K562 (cell line): ENCODE data around the gene TSTD1.
"Not testable (repeated sequence)": the region's sequence is repeated elsewhere in the genome, so short reads cannot be mapped to it uniquely, and the experiment has no call there.

Source experiments
- SMC3 ChIP-seq: conservative IDR thresholded peaks from 2 replicates; pipeline ENCODE4 v1.6.1; 2011; ENCODE audit warnings: low read depth, low read length, improper control_type of control experiment; ENCODE audit not compliant: insufficient read depth
- ZNF740 ChIP-seq, 3 experiments: fragments of 200-800 bp in 1 of 3; sonication (Bioruptor generic) in 1 of 3; sonication (generic) in 1 of 3; formaldehyde crosslinking in 1 of 3; IDR thresholded peaks; 2 replicates each; pipeline versions ENCODE4 v1.6.1 to v1.8.0; 2016 to 2022; ENCODE audit warnings: mild to moderate bottlenecking in 2 of 3, missing compliant biosample characterization in 2 of 3, missing genetic modification characterization in 2 of 3, missing genetic modification reagents in 1 of 3

GRCh38 chr1:161029466-161029865 lies 9.3 kb downstream of the TSTD1 start:
- not testable (repeated sequence) for TF ChIP-seq ZNF740 (CRISPR knock-in tag; IDR thresholded peaks at IDR 0.05); ZNF740 (tag; IDR thresholded peaks at IDR 0.05); SMC3
